Parathyroid adenoma (tissue), 2 donors: ENCODE results near the gene ENHO.
"Not testable (repeated sequence)": the region's sequence is repeated elsewhere in the genome, so short reads cannot be mapped to it uniquely, and the experiment has no call there.

Source experiments
- H2AFZ ChIP-seq: fragments of 300-600 bp; sonication (generic); one replicate; pipeline ENCODE4 v1.7.0; 2017; ENCODE audit warnings: antibody characterized with exemption, mild to moderate bottlenecking
- H3K27ac ChIP-seq: fragments of 300-600 bp; sonication (generic); one replicate; pipeline ENCODE4 v1.7.0; 2017
- H3K27me3 ChIP-seq: fragments of 300-600 bp; sonication (generic); one replicate; pipeline ENCODE4 v1.7.0; 2017; ENCODE audit warnings: low read length; ENCODE audit not compliant: control insufficient read depth, insufficient read depth
- H3K36me3 ChIP-seq: fragments of 300-600 bp; sonication (generic); one replicate; pipeline ENCODE4 v1.7.0; 2017; ENCODE audit warnings: low read length; ENCODE audit not compliant: control insufficient read depth, insufficient read depth
- H3K4me1 ChIP-seq: fragments of 300-600 bp; sonication (generic); one replicate; pipeline ENCODE4 v1.7.0; 2017; ENCODE audit warnings: control low read depth
- H3K4me2 ChIP-seq: fragments of 300-600 bp; sonication (generic); one replicate; pipeline ENCODE4 v1.7.0; 2017; ENCODE audit warnings: low read length
- H3K4me3 ChIP-seq: fragments of 300-600 bp; sonication (generic); one replicate; pipeline ENCODE4 v1.7.0; 2017; ENCODE audit warnings: low read depth, low read length
- H3K79me2 ChIP-seq: fragments of 300-600 bp; sonication (generic); one replicate; pipeline ENCODE4 v1.7.0; 2017; ENCODE audit warnings: control low read depth
- H3K9ac ChIP-seq: fragments of 300-600 bp; sonication (generic); one replicate; pipeline ENCODE4 v1.7.0; 2017; ENCODE audit warnings: mild to moderate bottlenecking
- H3K9me3 ChIP-seq: fragments of 300-600 bp; sonication (generic); one replicate; pipeline ENCODE4 v1.7.0; 2017; ENCODE audit warnings: low read length; ENCODE audit not compliant: control insufficient read depth
- CTCF ChIP-seq: fragments of 300-600 bp; sonication (generic); IDR thresholded peaks from one replicate; pipeline ENCODE4 v1.7.0; 2017; ENCODE audit warnings: antibody characterized with exemption, mild to moderate bottlenecking
- donor health status: primary hyperparathyroidism.

ENHO gene

GRCh38 chr9:34484678-34485077, 38.1 kb downstream of the ENHO start:
- Histone ChIP-seq H3K27ac (no peak overlapping the region), H3K4me1 (no peaks in the 10 kb centered on the region), H3K9me3 (no peaks in the 10 kb centered on the region), H3K27me3 (no peaks in the 10 kb centered on the region), H2AFZ (no peak overlapping the region), H3K4me3 (no peak overlapping the region), H3K79me2 (no peaks in the 10 kb centered on the region), H3K9ac (no peak overlapping the region), H3K36me3 (no peaks in the 10 kb centered on the region), H3K4me2 (no peak overlapping the region)
- no peak for TF ChIP-seq CTCF

- H3K79me2 ChIP-seq, H3K27me3 ChIP-seq, H3K9ac ChIP-seq, H2AFZ ChIP-seq, H3K27ac ChIP-seq, H3K4me1 ChIP-seq, H3K9me3 ChIP-seq, H3K4me3 ChIP-seq, H3K36me3 ChIP-seq, H3K4me2 ChIP-seq: not testable (repeated sequence)
These were observed 40.0 kb downstream of the ENHO start for GRCh38 chr9:34482746-34483145.

GRCh38 chr9:34481620-34482019, 41.2 kb downstream of the ENHO start:
- not testable (repeated sequence) for H3K9ac ChIP-seq, H3K36me3 ChIP-seq, H3K27ac ChIP-seq, H3K4me3 ChIP-seq, H3K27me3 ChIP-seq, H3K9me3 ChIP-seq, H3K4me1 ChIP-seq, H3K79me2 ChIP-seq, H3K4me2 ChIP-seq, H2AFZ ChIP-seq

- TF ChIP-seq CTCF: no peak
- Histone ChIP-seq H3K27me3 (no peaks in the 10 kb centered on the region), H3K27ac (no peak overlapping the region), H3K4me1 (no peaks in the 10 kb centered on the region), H3K36me3 (no peaks in the 10 kb centered on the region), H3K4me3 (no peak overlapping the region), H3K9me3 (no peaks in the 10 kb centered on the region), H2AFZ (no peak overlapping the region), H3K79me2 (no peaks in the 10 kb centered on the region), H3K4me2 (no peak overlapping the region), H3K9ac (no peak overlapping the region)
These were observed 43.3 kb downstream of the ENHO start for GRCh38 chr9:34479431-34479866.

- no peak overlapping the region for H2AFZ ChIP-seq
- H3K79me2 ChIP-seq: peaks cover 2% of the 10 kb centered on the region
- no peaks in the 10 kb centered on the region for H3K4me1 ChIP-seq
- no peak for TF ChIP-seq CTCF
- no peak overlapping the region for H3K9ac ChIP-seq
- no peaks in the 10 kb centered on the region for H3K9me3 ChIP-seq
- no peak overlapping the region for H3K4me2 ChIP-seq
- no peak overlapping the region for H3K4me3 ChIP-seq
- H3K27me3 ChIP-seq: no peaks in the 10 kb centered on the region
- no peak overlapping the region for H3K27ac ChIP-seq
- no peaks in the 10 kb centered on the region for H3K36me3 ChIP-seq
These were observed 45.2 kb downstream of the ENHO start for GRCh38 chr9:34477541-34477940.

GRCh38 chr9:34475097-34475496, 47.7 kb downstream of the ENHO start:
- peaks cover 2% of the 10 kb centered on the region for H3K79me2 ChIP-seq
- no peak overlapping the region for H3K4me3 ChIP-seq
- no peaks in the 10 kb centered on the region for H3K36me3 ChIP-seq
- TF ChIP-seq CTCF: no peak
- H3K4me1 ChIP-seq: no peaks in the 10 kb centered on the region
- H3K9ac ChIP-seq: no peak overlapping the region
- no peak overlapping the region for H3K27ac ChIP-seq
- H2AFZ ChIP-seq: no peak overlapping the region
- H3K9me3 ChIP-seq: no peaks in the 10 kb centered on the region
- no peaks in the 10 kb centered on the region for H3K27me3 ChIP-seq
- no peak overlapping the region for H3K4me2 ChIP-seq
